Fibroblast of skin of back (primary cell): ENCODE results near the gene THNSL1.
"Not testable (repeated sequence)": the region's sequence is repeated elsewhere in the genome, so short reads cannot be mapped to it uniquely, and the experiment has no call there.

Experiments used
- DNase-seq: peaks from one replicate; pipeline ENCODE4 v3.0.0-alpha.2; 2013

THNSL1 gene

GRCh38 chr10:25011591-25011990 is 4.8 kb upstream of the THNSL1 start:
- DNase-seq, result not testable (repeated sequence)

- DNase-seq, result no peak
Measured at GRCh38 chr10:25014579-25014978, 1.8 kb upstream of the THNSL1 start.

- DNase-seq, result peak; percentile 89
Measured at GRCh38 chr10:25015828-25016375, 510 bp upstream of the THNSL1 start, which contains the start of gene ENKUR. Gene ENKUR, minus strand, starts transcription at chr10:25016158. Its CDS starts 222 bp downstream, at chr10:25015936.

GRCh38 chr10:25017154-25017590 is 760 bp downstream of the THNSL1 start:
- peak; percentile 24 for DNase-seq

- DNase-seq, result no peak
Measured at GRCh38 chr10:25017661-25018060, 1.2 kb downstream of the THNSL1 start.

GRCh38 chr10:25018703-25019102 is 2.3 kb downstream of the THNSL1 start:
- DNase-seq, result no peak

- DNase-seq, result peak; percentile 18
Measured at GRCh38 chr10:25023278-25023677, 6.9 kb downstream of the THNSL1 start.

- no peak for DNase-seq
Measured at GRCh38 chr10:25024528-25024927, 8.1 kb downstream of the THNSL1 start.

- DNase-seq, result peak; percentile 28
Measured at GRCh38 chr10:25026463-25026862, 10.1 kb downstream of the THNSL1 start.

GRCh38 chr10:25028711-25029110 is 12.3 kb downstream of the THNSL1 start:
- peak; percentile 57 for DNase-seq

- no peak for DNase-seq
Measured at GRCh38 chr10:25029519-25029918, 13.1 kb downstream of the THNSL1 start.

GRCh38 chr10:25036381-25036780 is 20.0 kb downstream of the THNSL1 start:
- no peak for DNase-seq

- no peak for DNase-seq
Measured at GRCh38 chr10:25038325-25038724, 21.9 kb downstream of the THNSL1 start.

GRCh38 chr10:25039531-25039930 is 23.1 kb downstream of the THNSL1 start:
- no peak for DNase-seq

- DNase-seq, result no peak
Measured at GRCh38 chr10:25046641-25047040, 30.2 kb downstream of the THNSL1 start.

GRCh38 chr10:25047088-25047487 is 30.7 kb downstream of the THNSL1 start:
- DNase-seq, result no peak

- DNase-seq, result peak; percentile 91
Measured at GRCh38 chr10:25047591-25048301, 31.3 kb downstream of the THNSL1 start.

- DNase-seq, result no peak
Measured at GRCh38 chr10:25048450-25048849, 32.0 kb downstream of the THNSL1 start.

GRCh38 chr10:25049966-25050365 is 33.6 kb downstream of the THNSL1 start:
- DNase-seq, result no peak

- DNase-seq, result peak; percentile 27
Measured at GRCh38 chr10:25050402-25050801, 34.0 kb downstream of the THNSL1 start.

- no peak for DNase-seq
Measured at GRCh38 chr10:25052012-25052411, 35.6 kb downstream of the THNSL1 start.

- no peak for DNase-seq
Measured at GRCh38 chr10:25056726-25057125, 40.3 kb downstream of the THNSL1 start.

GRCh38 chr10:25057886-25058285 is 41.5 kb downstream of the THNSL1 start:
- no peak for DNase-seq

GRCh38 chr10:25059990-25060389 is 43.6 kb downstream of the THNSL1 start:
- DNase-seq, result peak; percentile 89
